K562 (cell line): ENCODE data around the gene PLCB3. TPM values are rescaled to one million over a fixed set of nuclear protein-coding genes. Genes with fewer than 3 reads are reported as not detected.

Experiments
- ATAC-seq: fragments of 200-7000 bp; cut with Tn5 transposase; 3 replicates; pipeline ENCODE4 v1.9.1; 2020; ENCODE audit warnings: moderate library complexity
- BruUV-seq: library from RNA; stranded (reverse); fragments of 400-500 nt; replicated peaks from 2 replicates; lab custom pipeline; 2021; lab: Mats Ljungman, UMichigan
- CTCF ChIA-PET: fragments of 300-600 bp; formaldehyde crosslinking; extraction: SDS; loops from one replicate; lab custom pipeline; 2021; ENCODE audit warnings: low intra/inter-chr PET ratio; lab: Yijun Ruan, JAX
- POLR2A ChIA-PET: fragments of 300-600, 350-650 bp; sonication (Branson Sonifier 250); formaldehyde crosslinking; extraction: SDS; loops from one replicate; lab custom pipeline; 2021; ENCODE audit warnings: antibody characterized with exemption, inconsistent platforms; lab: Yijun Ruan, JAX
- DNase-seq, 4 experiments: peaks; one replicate each; pipeline versions ENCODE4 v3.0.0 to v3.0.0-alpha.2; 2011 to 2018; ENCODE audit warnings: low spot score in 3 of 4, mixed read lengths in 3 of 4; ENCODE audit errors: extremely low read depth in 1 of 4
- FAIRE-seq: peaks from 2 replicates; lab custom pipeline; 2011; peaks lifted over from hg19 to GRCh38; lab: Jason Lieb, UNC
- H2AFZ ChIP-seq: 2 replicates; pipeline ENCODE4 v1.6.0; 2011; ENCODE audit warnings: low read depth, low read length, control low read depth, inconsistent platforms
- H3K27ac ChIP-seq: fragments of 200-600 bp; 3 replicates; pipeline ENCODE4 v1.8.0; 2011; ENCODE audit warnings: low read depth, mild to moderate bottlenecking, control low read depth, inconsistent platforms, low read length, moderate library complexity, mixed read lengths; ENCODE audit errors: extremely low read depth
- H3K27me3 ChIP-seq, 2 experiments: fragments of 300-600 bp in 1 of 2; 2 replicates in 1 of 2; 3 replicates in 1 of 2; pipeline versions ENCODE4 v1.6.0 to v1.8.0; 2011; ENCODE audit warnings: inconsistent platforms in 2 of 2, low read length in 2 of 2, mild to moderate bottlenecking in 1 of 2, mixed read lengths in 1 of 2, moderate library complexity in 1 of 2; ENCODE audit not compliant: control insufficient read depth in 2 of 2, insufficient read depth in 2 of 2
- H3K36me3 ChIP-seq: fragments of 300-600 bp; 3 replicates; pipeline ENCODE4 v1.8.0; 2011; ENCODE audit warnings: mild to moderate bottlenecking, low read length, inconsistent platforms; ENCODE audit not compliant: control insufficient read depth, insufficient read depth
- H3K4me1 ChIP-seq, 2 experiments: fragments of 200-600 bp in 1 of 2; replicated peaks in 1 of 2; 2 replicates in 1 of 2; 3 replicates in 1 of 2; pipeline versions ENCODE4 v1.5.1 to v1.8.0; 2011; ENCODE audit warnings: inconsistent platforms in 2 of 2, low read length in 2 of 2, mild to moderate bottlenecking in 1 of 2, mixed read lengths in 1 of 2, moderate library complexity in 1 of 2; ENCODE audit not compliant: control insufficient read depth in 2 of 2, insufficient read depth in 2 of 2
- H3K4me2 ChIP-seq: 2 replicates; pipeline ENCODE4 v1.6.1; 2011; ENCODE audit warnings: low read length, control low read depth, inconsistent platforms, mixed read lengths; ENCODE audit not compliant: insufficient read depth
- H3K4me3 ChIP-seq: fragments of 200-600 bp; sonication (generic), shearing (Covaris generic); 2 replicates; pipeline ENCODE4 v1.5.1; 2016; ENCODE audit warnings: control low read depth, inconsistent platforms
- H3K79me2 ChIP-seq: fragments of 200-600 bp; 3 replicates; pipeline ENCODE4 v1.8.0; 2011; ENCODE audit warnings: low read length, inconsistent platforms; ENCODE audit not compliant: control insufficient read depth, insufficient read depth
- H3K9ac ChIP-seq, 2 experiments: 2 replicates each; pipeline versions ENCODE4 v1.6.0 to v1.6.1; 2011; ENCODE audit warnings: low read depth in 2 of 2, low read length in 2 of 2, control low read depth in 1 of 2, inconsistent platforms in 1 of 2, mild to moderate bottlenecking in 1 of 2, mixed read lengths in 1 of 2; ENCODE audit not compliant: insufficient read depth in 1 of 2
- H3K9me1 ChIP-seq: one replicate; pipeline ENCODE4 v1.6.0; 2011; ENCODE audit warnings: inconsistent platforms, mild to moderate bottlenecking, low read length, moderate library complexity; ENCODE audit not compliant: control insufficient read depth, insufficient read depth
- H3K9me3 ChIP-seq: replicated peaks from 2 replicates; pipeline ENCODE4 v1.5.1; 2011; ENCODE audit warnings: low read depth, low read length, inconsistent platforms; ENCODE audit not compliant: control insufficient read depth, insufficient read depth
- H4K20me1 ChIP-seq: replicated peaks from 2 replicates; pipeline ENCODE4 v1.6.1; 2011; ENCODE audit warnings: low read length, inconsistent platforms, mixed read lengths; ENCODE audit not compliant: control insufficient read depth, insufficient read depth
- FIP1L1 ChIP-seq: fragments of 200-400 bp; formaldehyde crosslinking; IDR thresholded peaks from 2 replicates; pipeline ENCODE4 v1.6.1; 2018; ENCODE audit warnings: mild to moderate bottlenecking, low read depth, low read length; ENCODE audit not compliant: poor library complexity, severe bottlenecking
- HBP1 ChIP-seq: fragments of 450-650 bp; formaldehyde crosslinking; IDR thresholded peaks from 2 replicates; pipeline ENCODE4 v1.4.0; 2022; ENCODE audit warnings: missing genetic modification characterization
- POLR2G ChIP-seq: fragments of 200-400 bp; formaldehyde crosslinking; IDR thresholded peaks from 2 replicates; pipeline ENCODE4 v1.6.1; 2017; ENCODE audit warnings: low read depth, mild to moderate bottlenecking, antibody characterized with exemption, low read length, moderate library complexity
- RFX7 ChIP-seq: fragments of 250-450 bp; sonication (Bioruptor Pico); IDR thresholded peaks from 2 replicates; pipeline ENCODE4 v1.5.1; 2021; ENCODE audit warnings: mild to moderate bottlenecking
- ZNF644 ChIP-seq: fragments of 200-800 bp; sonication (Bioruptor generic); IDR thresholded peaks from 2 replicates; pipeline ENCODE4 v1.6.1; 2016; ENCODE audit warnings: low read depth, missing genetic modification characterization, missing compliant biosample characterization
- WGBS: fragments of 100-300 bp; shearing (Covaris generic); methylation state at CpG from one replicate; pipeline ENCODE4 v1.1.6; 2016; ENCODE audit warnings: low coverage, mixed read lengths; ENCODE audit not compliant: insufficient coverage; ENCODE audit errors: missing lambda C conversion rate; 5-methylcytosine and 5-hydroxymethylcytosine counted together
- in situ Hi-C: fragments of 300-500 bp; cut with MboI; formaldehyde crosslinking; loops from 4 replicates; pipeline ENCODE4 v1.15.0; 2018; ENCODE audit warnings: inconsistent platforms, mixed read lengths
- intact Hi-C: fragments of 100-400 bp; cut with micrococcal nuclease; formaldehyde crosslinking; loops from 2 replicates; pipeline ENCODE4 v1.14.2; 2022
- polyA plus RNA-seq, 8 experiments: library from polyadenylated mRNA; depleted of rRNA in 4 of 8; stranded (reverse) in 5 of 8; unstranded in 3 of 8; fragments of >200 nt; fragmentation: Nextera tagmentation in 2 of 8; fragmentation: Illumina TruSeq in 1 of 8; extraction: Ambion mirVana in 2 of 8; extraction: Trizol in 1 of 8; gene quantifications; 2 replicates each; pipeline versions ENCODE4 v1.2.1 to v1.2.3, GENCODE V29; 2011 to 2014; ENCODE audit warnings: inconsistent platforms in 1 of 8, missing spikeins in 1 of 8
- total RNA-seq, 7 experiments: library from RNA; depleted of rRNA in 6 of 7; stranded (reverse); fragments of >200 nt in 6 of 7; fragmentation: Illumina TruSeq in 2 of 7; extraction: Trizol in 2 of 7; gene quantifications; 2 replicates each; pipeline versions ENCODE4 v1.2.1 to v1.2.3, GENCODE V29; 2011 to 2021; ENCODE audit warnings: low replicate concordance in 1 of 7

PLCB3 gene
- total and polyA plus RNA-seq, 9 of the 15 experiments (the other 6 are each of a cell fraction or from before 2014, with no cell fraction given), result 0.31 to 44.8 (median 14.6) TPM

- Histone ChIP-seq H3K9me1 (no peaks in the 10 kb centered on the region), H3K9me3 (no peaks in the 10 kb centered on the region), H2AFZ (no peak within 1 kb of the TSS), H3K4me1 (peaks cover under 1 to 43% of the 10 kb centered on the region in 2 experiments; a peak in 3 of 5 replicates), H3K27ac (no peak within 1 kb of the TSS), H3K36me3 (no peaks in the 10 kb centered on the region), H3K27me3 (peaks cover 27 to 44% of the 10 kb centered on the region in 2 experiments; a peak in 4 of 5 replicates), H3K4me2 (no peak within 1 kb of the TSS), H4K20me1 (no peaks in the 10 kb centered on the region), H3K79me2 (no peaks in the 10 kb centered on the region), H3K4me3 (no peak within 1 kb of the TSS), H3K9ac (peak within 1 kb of the TSS in 1 of 2 experiments; percentile 29; a peak in 1 of 4 replicates)
- intact Hi-C loops (no loop called here), in situ Hi-C loops (no loop called here)
- FAIRE-seq, result no peak
- DNase-seq, result no peak
- ChIA-PET CTCF (no interaction called here), POLR2A (no interaction called here)
- TF ChIP-seq FIP1L1 (peak; percentile 19), HBP1 (no peak), POLR2G (peak; percentile 56; the same call in 1 of the 2 replicates), RFX7 (CRISPR knock-in tag) (no peak), ZNF644 (tag) (no peak)
- no peak for ATAC-seq
- BruUV-seq, result no TSS peak
- 22% methylated on average over 10 of the region's 45 CpGs for WGBS
Observed at GRCh38 chr11:64291262-64291751, 40.0 kb downstream of the PLCB3 start, which contains the start of gene KCNK4. KCNK4 (plus strand) TSS chr11:64291302; CDS start chr11:64293019, 1,717 bp downstream.
